Brain microvascular endothelial cell (primary cell): ENCODE results near the gene HEG1.

ENCODE experiments used
- DNase-seq: peaks from one replicate; pipeline ENCODE4 v3.0.0-alpha.2; 2020
- H3K27ac ChIP-seq: fragments of 250-450 bp; sonication (Bioruptor Pico); 2 replicates; pipeline ENCODE4 v1.5.1; 2020; ENCODE audit warnings: mild to moderate bottlenecking, moderate library complexity
- H3K27me3 ChIP-seq: fragments of 250-450 bp; sonication (Bioruptor Pico); replicated peaks from 2 replicates; pipeline ENCODE4 v1.5.1; 2020; ENCODE audit warnings: mild to moderate bottlenecking
- H3K36me3 ChIP-seq: fragments of 250-450 bp; sonication (Bioruptor Pico); replicated peaks from 2 replicates; pipeline ENCODE4 v1.5.1; 2020; ENCODE audit warnings: mild to moderate bottlenecking
- H3K4me3 ChIP-seq: 2 replicates; pipeline ENCODE4 v1.5.1; 2011; ENCODE audit warnings: low read depth, mild to moderate bottlenecking, control low read depth, low read length, moderate library complexity
- in situ Hi-C: cut with HindIII; loops from 2 replicates; pipeline ENCODE4 v1.10.0; 2017; ENCODE audit warnings: low sequenced_read_pairs, low pct_ligation_motif_present
- TF ChIP-seq, protein P1 (sequence below): IDR thresholded peaks from 2 replicates; pipeline ENCODE4 v1.5.1; 2011; ENCODE audit warnings: low read depth, mild to moderate bottlenecking, moderate library complexity, low read length, control low read depth, inconsistent platforms; ENCODE audit errors: missing control alignments

Gene HEG1

DNA sequence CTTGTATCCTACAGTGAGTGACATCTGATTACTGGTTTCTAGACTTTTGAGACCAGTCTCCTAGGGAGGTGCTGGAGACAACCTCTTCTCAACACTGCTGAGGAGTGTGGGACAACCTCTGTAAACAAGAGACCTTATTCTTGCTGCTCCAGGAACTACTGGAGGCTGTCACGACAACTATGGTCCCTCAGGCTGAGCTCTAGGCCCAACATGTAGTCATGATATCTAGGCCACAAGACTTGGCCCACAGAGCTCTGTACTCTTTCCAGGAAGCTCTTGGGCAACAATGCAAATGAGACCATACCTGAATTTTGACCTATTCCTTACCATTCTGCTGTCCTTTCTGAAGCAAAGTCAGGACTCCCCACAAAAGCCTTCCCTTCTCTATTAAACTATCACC lies 24.3 kb upstream of the HEG1 start:
- Histone ChIP-seq H3K36me3 (no peaks in the 10 kb centered on the region), H3K27ac (no peak overlapping the region), H3K27me3 (no peaks in the 10 kb centered on the region), H3K4me3 (no peak overlapping the region)
- no peak for DNase-seq
- in situ Hi-C loops = no loop called here
- TF ChIP-seq, protein P1, sequence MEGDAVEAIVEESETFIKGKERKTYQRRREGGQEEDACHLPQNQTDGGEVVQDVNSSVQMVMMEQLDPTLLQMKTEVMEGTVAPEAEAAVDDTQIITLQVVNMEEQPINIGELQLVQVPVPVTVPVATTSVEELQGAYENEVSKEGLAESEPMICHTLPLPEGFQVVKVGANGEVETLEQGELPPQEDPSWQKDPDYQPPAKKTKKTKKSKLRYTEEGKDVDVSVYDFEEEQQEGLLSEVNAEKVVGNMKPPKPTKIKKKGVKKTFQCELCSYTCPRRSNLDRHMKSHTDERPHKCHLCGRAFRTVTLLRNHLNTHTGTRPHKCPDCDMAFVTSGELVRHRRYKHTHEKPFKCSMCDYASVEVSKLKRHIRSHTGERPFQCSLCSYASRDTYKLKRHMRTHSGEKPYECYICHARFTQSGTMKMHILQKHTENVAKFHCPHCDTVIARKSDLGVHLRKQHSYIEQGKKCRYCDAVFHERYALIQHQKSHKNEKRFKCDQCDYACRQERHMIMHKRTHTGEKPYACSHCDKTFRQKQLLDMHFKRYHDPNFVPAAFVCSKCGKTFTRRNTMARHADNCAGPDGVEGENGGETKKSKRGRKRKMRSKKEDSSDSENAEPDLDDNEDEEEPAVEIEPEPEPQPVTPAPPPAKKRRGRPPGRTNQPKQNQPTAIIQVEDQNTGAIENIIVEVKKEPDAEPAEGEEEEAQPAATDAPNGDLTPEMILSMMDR = no peak

DNA sequence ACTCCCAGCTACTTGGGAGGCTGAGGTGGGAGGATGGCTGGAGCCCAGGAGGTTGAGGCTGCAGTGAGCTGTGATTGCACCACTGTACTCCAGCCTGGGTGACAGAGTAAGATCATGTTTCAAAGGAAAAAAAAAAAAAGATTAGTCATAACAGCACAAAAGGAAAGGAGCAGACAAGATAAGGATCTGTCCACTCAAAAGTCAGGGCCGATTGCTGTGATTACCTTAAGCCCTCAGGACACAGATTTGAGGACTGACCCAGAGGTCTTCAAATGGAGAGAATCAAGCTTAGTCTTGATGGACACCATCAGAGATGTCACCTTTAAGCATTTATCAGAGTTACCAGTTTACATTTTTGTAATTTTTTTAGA lies 23.9 kb upstream of the HEG1 start:
- TF ChIP-seq, protein P1 = no peak
- no peak overlapping the region for H3K27ac ChIP-seq
- no peak overlapping the region for H3K4me3 ChIP-seq
- H3K36me3 ChIP-seq = no peaks in the 10 kb centered on the region
- H3K27me3 ChIP-seq = no peaks in the 10 kb centered on the region
- DNase-seq = no peak
- in situ Hi-C loops = no loop called here

DNA sequence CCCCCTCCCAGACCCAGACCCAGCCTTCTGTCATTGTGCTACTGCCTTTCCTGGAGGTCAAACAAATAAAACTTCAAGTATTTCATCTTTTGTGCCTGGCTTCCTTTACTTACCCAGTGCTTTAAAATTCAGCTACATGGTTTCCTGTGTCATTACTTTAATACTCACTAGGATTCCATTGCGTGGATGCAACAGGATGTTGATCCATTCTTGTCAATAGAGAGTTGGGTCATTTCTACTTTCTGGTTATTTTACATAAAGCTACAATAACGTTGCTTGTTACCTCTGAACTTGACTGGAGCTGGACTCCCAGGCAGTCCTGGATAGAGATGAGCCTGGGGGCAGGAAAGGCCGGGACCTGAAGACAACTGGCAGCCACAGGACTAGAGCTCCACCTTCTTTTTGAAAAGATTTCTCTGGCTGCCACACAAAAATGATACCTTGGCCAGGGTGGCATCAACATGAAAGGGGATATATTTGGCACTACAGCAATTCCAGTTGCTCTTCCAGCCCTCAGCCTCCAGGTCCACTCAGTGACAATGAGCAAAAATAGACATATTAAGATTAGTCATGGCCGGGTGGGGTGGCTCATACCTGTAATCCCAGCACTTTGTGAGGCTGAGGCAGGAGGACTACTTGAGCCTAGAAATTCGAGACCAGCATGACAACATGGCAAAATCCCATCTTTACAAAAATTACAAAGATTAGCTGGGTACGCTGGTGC lies 23.3 kb upstream of the HEG1 start:
- Histone ChIP-seq H3K36me3 (no peaks in the 10 kb centered on the region), H3K4me3 (no peak overlapping the region), H3K27ac (no peak overlapping the region), H3K27me3 (no peaks in the 10 kb centered on the region)
- no peak for DNase-seq
- TF ChIP-seq, protein P1 = no peak
- in situ Hi-C loops = no loop called here

DNA sequence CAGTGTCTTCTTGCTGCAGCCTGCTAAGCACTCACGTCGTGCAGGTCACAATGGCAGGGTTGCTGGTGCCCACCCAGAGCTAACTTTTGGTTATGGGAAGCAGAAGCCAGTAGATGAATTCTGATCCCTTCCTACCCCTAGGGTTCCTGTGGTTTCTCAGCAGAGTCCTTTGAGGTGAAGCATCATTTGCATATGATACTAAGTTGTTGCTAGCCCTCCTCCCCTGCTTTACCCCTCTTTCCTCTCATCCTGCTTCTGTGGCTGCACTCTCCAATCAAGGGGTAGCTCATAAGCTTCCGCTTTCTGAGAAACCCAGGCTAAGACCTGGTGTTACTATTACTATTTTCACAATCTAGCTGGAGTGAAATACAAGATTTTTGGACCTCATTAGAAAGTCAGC lies 22.1 kb upstream of the HEG1 start:
- in situ Hi-C loops = no loop called here
- H3K4me3 ChIP-seq = no peak overlapping the region
- no peaks in the 10 kb centered on the region for H3K27me3 ChIP-seq
- no peak overlapping the region for H3K27ac ChIP-seq
- H3K36me3 ChIP-seq = no peaks in the 10 kb centered on the region
- DNase-seq = no peak
- TF ChIP-seq, protein P1 = no peak

- in situ Hi-C loops = no loop called here
- Histone ChIP-seq H3K27ac (no peak overlapping the region), H3K4me3 (no peak overlapping the region), H3K27me3 (no peaks in the 10 kb centered on the region), H3K36me3 (no peaks in the 10 kb centered on the region)
- TF ChIP-seq, protein P1 = no peak
- DNase-seq = no peak
These were observed 20.7 kb upstream of the HEG1 start for GRCh38 chr3:125076464-125076863.

GRCh38 chr3:125075738-125076137 lies 19.9 kb upstream of the HEG1 start:
- Histone ChIP-seq H3K27ac (no peak overlapping the region), H3K27me3 (no peaks in the 10 kb centered on the region), H3K36me3 (no peaks in the 10 kb centered on the region), H3K4me3 (no peak overlapping the region)
- TF ChIP-seq, protein P1 = peak; percentile 26
- no peak for DNase-seq
- in situ Hi-C loops = no loop called here
